Right lobe of liver (tissue), 4 donors: ENCODE measurements around the gene OLIG1.

Source experiments
- CTCF ChIP-seq, 4 donors: fragments of 200-600 bp in 3 of 4; fragments of 450-650 bp in 1 of 4; IDR thresholded peaks; one replicate each; pipeline versions ENCODE4 v1.5.1 to v1.8.0; 2016 to 2022; ENCODE audit warnings: antibody characterized with exemption in 4 of 4, mild to moderate bottlenecking in 2 of 4
- POLR2A ChIP-seq: fragments of 450-650 bp; IDR thresholded peaks from one replicate; pipeline ENCODE4 v1.6.1; 2017; ENCODE audit warnings: antibody characterized with exemption, mild to moderate bottlenecking
- donor health status: DM: no; HTN: no; CAD: no.
- donor health status: DM: no; HTN: no; CAD: no.
- donor health status: DM: no; HTN: yes; CAD: no.

GRCh38 chr21:33069645-33069993 is 322 bp upstream of the OLIG1 start:
- TF ChIP-seq CTCF (IDR thresholded peaks at IDR 0.05) = no peak
- TF ChIP-seq POLR2A = no peak
